GM23338 (cell line): ENCODE measurements around the gene OR2M2.

Experiments
- CREB1 ChIP-seq: fragments of 250-450 bp; sonication (Bioruptor Pico); IDR thresholded peaks from 2 replicates; pipeline ENCODE4 v1.5.0; 2020; ENCODE audit warnings: low read depth, mild to moderate bottlenecking, moderate library complexity
- CTCF ChIP-seq, 2 experiments: fragments of 200-600 bp in 1 of 2; sonication (generic) in 1 of 2; conservative IDR thresholded peaks; 2 replicates each; pipeline versions ENCODE4 v1.5.1 to v1.6.1; 2016 to 2017; ENCODE audit warnings: antibody characterized with exemption in 2 of 2, low read depth in 2 of 2, mild to moderate bottlenecking in 2 of 2, moderate library complexity in 1 of 2
- EZH2phosphoT487 ChIP-seq: fragments of 200-600 bp; sonication (generic); IDR thresholded peaks from one replicate; pipeline ENCODE4 v1.8.1; 2018; ENCODE audit warnings: antibody characterized with exemption; ENCODE audit not compliant: unreplicated experiment

GRCh38 chr1:248144513-248145198 is 30.0 kb upstream of the OR2M2 start, which contains the start of gene OR2M5:
- TF ChIP-seq CREB1 (CRISPR knock-in tag) = no peak
- no peak for TF ChIP-seq CTCF (conservative IDR thresholded peaks at IDR 0.05; ENCODE audit: low read depth in 2 of 2)
- no peak for TF ChIP-seq EZH2phosphoT487
